ENCODE results near the gene SMIM10L2A.
"Not testable (repeated sequence)": the region's sequence is repeated elsewhere in the genome, so short reads cannot be mapped to it uniquely, and the experiment has no call there.

The SMIM10L2A gene

GRCh38 chrX:135436456-135436855 lies 14.7 kb downstream of the SMIM10L2A start:
- TF ChIP-seq POLR2AphosphoS5 (IDR thresholded peaks at IDR 0.05; ENCODE audit: low read depth, low read length): no peak
- no peak for FAIRE-seq
- no peak for DNase-seq (ENCODE audit: insufficient read length)

GRCh38 chrX:135436966-135437866 lies 15.5 kb downstream of the SMIM10L2A start:
- DNase-seq (ENCODE audit: insufficient read length): no peak
- FAIRE-seq: no peak
- TF ChIP-seq TAF1 (IDR thresholded peaks at IDR 0.05; ENCODE audit: borderline replicate concordance, low read depth, low read length) (no peak), POLR2AphosphoS5 (IDR thresholded peaks at IDR 0.05; ENCODE audit: low read depth, low read length) (no peak), POLR2A (IDR thresholded peaks at IDR 0.05; ENCODE audit: low read depth, low read length) (no peak)

GRCh38 chrX:135437867-135438733 lies 16.4 kb downstream of the SMIM10L2A start:
- FAIRE-seq (no peak), DNase-seq (ENCODE audit: insufficient read length) (no peak)
- TF ChIP-seq POLR2A (IDR thresholded peaks at IDR 0.05; ENCODE audit: low read depth, low read length): no peak

GRCh38 chrX:135438734-135439043 lies 16.9 kb downstream of the SMIM10L2A start:
- TF ChIP-seq TAF1 (IDR thresholded peaks at IDR 0.05; ENCODE audit: borderline replicate concordance, low read depth, low read length): no peak
- no peak for TF ChIP-seq POLR2AphosphoS5 (IDR thresholded peaks at IDR 0.05; ENCODE audit: low read depth, low read length)
- TF ChIP-seq POLR2A (IDR thresholded peaks at IDR 0.05; ENCODE audit: low read depth, low read length): no peak
- no peak for FAIRE-seq
- no peak for DNase-seq (ENCODE audit: insufficient read length)

GRCh38 chrX:135449637-135450550 lies 28.1 kb downstream of the SMIM10L2A start:
- TF ChIP-seq POLR2A (IDR thresholded peaks at IDR 0.05; ENCODE audit: low read depth, low read length): no peak
- TF ChIP-seq POLR2AphosphoS5 (IDR thresholded peaks at IDR 0.05; ENCODE audit: low read depth, low read length): no peak
- DNase-seq (ENCODE audit: insufficient read length): no peak
- no peak for FAIRE-seq

- DNase-seq (ENCODE audit: insufficient read length) (no peak), FAIRE-seq (no peak)
- TF ChIP-seq POLR2AphosphoS5 (IDR thresholded peaks at IDR 0.05; ENCODE audit: low read depth, low read length): no peak
- TF ChIP-seq POLR2A (IDR thresholded peaks at IDR 0.05; ENCODE audit: low read depth, low read length): no peak
- no peak for TF ChIP-seq TAF1 (IDR thresholded peaks at IDR 0.05; ENCODE audit: borderline replicate concordance, low read depth, low read length)
Measured at GRCh38 chrX:135453381-135453780, 31.6 kb downstream of the SMIM10L2A start.

GRCh38 chrX:135454816-135455215 lies 33.1 kb downstream of the SMIM10L2A start:
- FAIRE-seq: no peak
- no peak for DNase-seq (ENCODE audit: insufficient read length)
- TF ChIP-seq TAF1 (IDR thresholded peaks at IDR 0.05; ENCODE audit: borderline replicate concordance, low read depth, low read length) (no peak), POLR2AphosphoS5 (IDR thresholded peaks at IDR 0.05; ENCODE audit: low read depth, low read length) (no peak), POLR2A (IDR thresholded peaks at IDR 0.05; ENCODE audit: low read depth, low read length) (no peak)

GRCh38 chrX:135461756-135462155 lies 40.0 kb downstream of the SMIM10L2A start:
- not testable (repeated sequence) for DNase-seq (ENCODE audit: insufficient read length); FAIRE-seq

GRCh38 chrX:135463937-135464336 lies 42.2 kb downstream of the SMIM10L2A start:
- TF ChIP-seq POLR2A (IDR thresholded peaks at IDR 0.05; ENCODE audit: low read depth, low read length) (no peak), POLR2AphosphoS5 (IDR thresholded peaks at IDR 0.05; ENCODE audit: low read depth, low read length) (no peak), TAF1 (IDR thresholded peaks at IDR 0.05; ENCODE audit: borderline replicate concordance, low read depth, low read length) (no peak)
- DNase-seq (ENCODE audit: insufficient read length) (no peak), FAIRE-seq (no peak)

GRCh38 chrX:135476378-135476777 lies 54.6 kb downstream of the SMIM10L2A start:
- FAIRE-seq: peak; percentile 14
- no peak for TF ChIP-seq POLR2A (IDR thresholded peaks at IDR 0.05; ENCODE audit: low read depth, low read length)
- no peak for TF ChIP-seq TAF1 (IDR thresholded peaks at IDR 0.05; ENCODE audit: borderline replicate concordance, low read depth, low read length)
- no peak for TF ChIP-seq POLR2AphosphoS5 (IDR thresholded peaks at IDR 0.05; ENCODE audit: low read depth, low read length)

GRCh38 chrX:135477576-135477975 lies 55.8 kb downstream of the SMIM10L2A start:
- FAIRE-seq (peak; percentile 36), DNase-seq (ENCODE audit: insufficient read length) (no peak)
- TF ChIP-seq POLR2AphosphoS5 (IDR thresholded peaks at IDR 0.05; ENCODE audit: low read depth, low read length): no peak
- no peak for TF ChIP-seq POLR2A (IDR thresholded peaks at IDR 0.05; ENCODE audit: low read depth, low read length)
- TF ChIP-seq TAF1 (IDR thresholded peaks at IDR 0.05; ENCODE audit: borderline replicate concordance, low read depth, low read length): no peak

More at GRCh38 chrX:135476378-135476777, 54.6 kb downstream of the SMIM10L2A start:
- DNase-seq (ENCODE audit: insufficient read length): no peak
